HL-60 (cell line): ENCODE data around the gene PCDH1.

Experiments used
- CTCF ChIP-seq: IDR thresholded peaks from one replicate; pipeline ENCODE4 v1.5.1; 2011; ENCODE audit warnings: low read length, control low read depth, inconsistent platforms; ENCODE audit not compliant: insufficient read depth
- GABPA ChIP-seq: IDR thresholded peaks from 2 replicates; pipeline ENCODE4 v1.6.1; 2012; ENCODE audit warnings: low read depth
- POLR2AphosphoS5 ChIP-seq: IDR thresholded peaks from 2 replicates; pipeline ENCODE4 v1.6.1; 2012; ENCODE audit warnings: low read depth
- REST ChIP-seq: IDR thresholded peaks from 2 replicates; pipeline ENCODE4 v1.6.1; 2012; ENCODE audit warnings: low read depth; ENCODE audit not compliant: insufficient replicate concordance
- SPI1 ChIP-seq: IDR thresholded peaks from 2 replicates; pipeline ENCODE4 v1.6.1; 2012; ENCODE audit warnings: low read depth, mild to moderate bottlenecking, borderline replicate concordance

- TF ChIP-seq GABPA = no peak
- no peak for TF ChIP-seq CTCF
- TF ChIP-seq POLR2AphosphoS5 = no peak
- TF ChIP-seq SPI1 = no peak
- TF ChIP-seq REST = no peak
Observed at GRCh38 chr5:141848744-141849414, 29.3 kb downstream of the PCDH1 start.
